Measurements from ENCODE around the gene IGSF21.

IGSF21 gene

DNA sequence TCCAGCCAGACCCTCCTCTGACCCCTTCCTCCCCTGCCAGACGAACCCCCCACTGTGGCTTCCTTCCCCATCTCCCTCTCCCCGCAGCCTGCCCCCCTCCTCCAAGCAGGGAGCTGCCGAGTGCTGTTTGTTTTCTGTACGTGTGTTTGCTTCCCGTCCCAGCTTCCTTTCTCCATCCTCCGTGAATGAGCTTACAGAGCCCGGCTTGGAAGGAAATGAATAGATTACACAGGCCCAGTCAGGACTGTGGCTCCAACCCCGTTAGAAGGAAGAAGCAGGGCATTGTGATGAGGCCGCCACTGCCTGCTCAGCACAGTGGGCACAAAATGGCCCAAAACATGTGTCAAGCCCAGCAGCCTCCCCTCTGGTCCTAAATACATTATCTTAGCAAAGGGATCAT lies 123.2 kb downstream of the IGSF21 start:
- no peak for DNase-seq

DNA sequence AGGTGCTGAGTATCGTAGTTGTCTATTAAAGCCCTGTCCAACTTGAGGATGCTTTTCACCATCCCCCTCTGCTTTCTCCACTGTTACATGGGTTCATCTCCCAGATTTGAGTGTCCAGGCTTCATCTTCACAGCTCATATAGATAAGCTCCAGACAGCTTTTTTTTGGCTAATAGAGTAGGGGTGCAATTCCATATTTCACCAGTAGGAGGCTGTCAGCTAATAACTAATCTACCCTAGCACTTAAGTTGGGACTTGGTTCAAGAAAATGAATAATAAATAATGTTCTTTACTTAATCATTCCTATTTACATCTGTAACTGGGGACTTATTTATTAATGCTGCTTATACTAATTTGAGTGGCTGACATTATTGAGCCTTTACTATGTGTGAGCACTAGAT lies 124.5 kb downstream of the IGSF21 start:
- no peak for DNase-seq

DNA sequence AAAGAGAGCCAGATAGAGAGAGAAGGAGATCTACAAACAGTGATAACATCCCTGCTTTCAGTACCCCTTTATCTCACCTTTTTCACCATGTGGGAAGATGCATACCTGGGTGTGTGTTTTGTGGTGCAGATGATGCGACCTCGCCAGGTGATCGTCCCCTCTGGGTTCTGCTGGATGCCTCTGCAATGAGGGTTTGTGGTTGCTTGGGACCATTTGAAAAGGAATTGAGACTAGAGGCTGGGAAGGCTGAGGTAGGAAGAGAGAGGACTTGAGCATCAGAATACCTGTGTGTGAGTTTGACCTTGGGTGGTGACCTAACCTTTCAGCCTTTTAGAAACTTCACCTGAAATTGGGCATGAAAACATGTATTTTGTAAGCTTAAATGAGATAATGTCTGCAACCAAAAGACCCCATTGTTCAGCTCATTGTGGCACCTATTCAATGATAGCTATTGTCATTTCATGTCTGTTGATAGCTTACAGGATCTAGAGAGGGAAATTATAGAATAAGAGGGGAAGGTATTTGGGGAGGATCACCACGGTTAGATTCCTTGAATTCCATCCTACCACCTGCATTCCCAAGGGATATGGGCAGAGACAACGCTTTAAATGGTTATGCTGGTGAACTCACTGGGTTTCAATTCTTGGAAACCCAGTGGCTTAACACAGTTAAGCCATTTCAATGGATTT lies 125.7 kb downstream of the IGSF21 start:
- DNase-seq: no peak

DNA sequence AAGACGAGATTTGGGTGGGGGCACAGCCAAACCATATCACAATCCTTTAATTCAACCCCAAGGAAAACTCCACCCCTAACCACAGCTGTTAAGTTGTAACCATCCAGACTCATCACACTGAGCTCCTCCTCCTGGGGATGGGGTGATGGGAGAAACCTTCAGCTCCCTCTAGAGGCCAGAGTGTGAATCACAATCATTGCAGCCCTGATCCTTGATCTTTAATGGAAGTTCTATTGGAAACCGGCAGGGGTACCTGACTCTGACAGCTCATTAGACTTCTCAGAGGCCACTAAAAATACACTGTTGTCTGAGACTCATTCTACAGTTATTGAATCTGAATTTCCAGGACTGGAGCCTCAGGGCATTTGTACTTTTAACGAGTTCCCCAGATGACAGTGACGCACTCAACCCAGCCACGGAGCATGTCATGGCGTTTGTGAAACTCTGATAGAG lies 127.2 kb downstream of the IGSF21 start:
- peak; percentile 31 for DNase-seq

DNA sequence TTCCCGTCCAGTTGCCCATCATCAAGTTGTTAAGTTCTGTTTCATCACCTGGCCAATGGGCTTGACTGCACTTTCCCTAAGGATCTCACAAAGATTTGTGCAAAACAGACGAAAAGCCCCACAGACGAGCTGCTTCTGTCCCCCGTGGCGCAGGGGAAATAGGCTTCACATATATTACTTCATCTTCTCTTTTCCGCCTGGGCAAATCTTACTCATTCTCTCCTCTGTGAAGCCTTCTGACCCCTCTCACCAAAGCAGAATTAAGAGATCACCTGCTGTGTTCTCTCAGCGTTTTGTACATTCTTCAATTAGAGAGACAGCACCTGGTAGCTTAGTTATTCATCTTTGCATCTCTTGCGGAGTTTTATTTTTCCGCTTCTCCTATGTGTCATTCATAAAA lies 129.8 kb downstream of the IGSF21 start:
- DNase-seq: no peak

DNA sequence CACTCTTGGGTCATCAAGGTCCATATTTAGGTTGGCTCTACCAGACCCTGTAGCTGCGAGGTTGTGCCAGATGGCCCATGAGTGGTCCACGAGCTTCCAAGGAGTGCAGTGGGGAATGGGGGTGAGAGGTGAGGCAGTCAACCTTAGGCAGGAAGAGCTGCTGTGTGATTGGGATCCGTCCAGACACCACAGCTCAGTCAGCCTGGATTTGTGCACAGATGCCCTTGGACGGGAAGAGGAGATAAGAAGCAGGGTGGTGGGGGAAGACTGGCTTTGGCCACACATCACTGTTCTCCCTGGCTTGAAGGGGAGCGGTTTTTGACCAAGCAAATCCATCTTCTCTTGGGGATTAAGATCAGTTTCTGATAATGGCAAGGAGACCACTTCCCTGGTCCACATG lies 130.6 kb downstream of the IGSF21 start:
- no peak for DNase-seq

DNA sequence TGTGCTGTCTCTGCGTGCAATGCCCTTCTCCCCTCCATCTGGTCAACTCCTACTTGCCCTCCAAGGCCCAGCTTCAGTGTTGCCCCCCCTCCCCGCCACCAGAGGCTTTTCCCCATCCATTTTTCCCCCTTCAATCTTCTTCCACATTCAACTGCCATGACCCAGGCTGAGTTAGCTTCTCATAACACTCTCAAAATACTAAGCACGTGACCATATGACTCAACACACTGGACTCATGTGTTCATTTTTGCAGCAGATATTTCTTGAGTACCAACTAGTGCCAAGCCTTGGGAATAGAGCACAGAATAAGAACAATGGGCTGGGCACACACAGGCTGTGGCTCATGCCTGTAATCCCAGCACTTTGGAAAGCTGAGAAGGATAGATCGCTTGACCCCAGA lies 132.1 kb downstream of the IGSF21 start:
- no peak for DNase-seq

DNA sequence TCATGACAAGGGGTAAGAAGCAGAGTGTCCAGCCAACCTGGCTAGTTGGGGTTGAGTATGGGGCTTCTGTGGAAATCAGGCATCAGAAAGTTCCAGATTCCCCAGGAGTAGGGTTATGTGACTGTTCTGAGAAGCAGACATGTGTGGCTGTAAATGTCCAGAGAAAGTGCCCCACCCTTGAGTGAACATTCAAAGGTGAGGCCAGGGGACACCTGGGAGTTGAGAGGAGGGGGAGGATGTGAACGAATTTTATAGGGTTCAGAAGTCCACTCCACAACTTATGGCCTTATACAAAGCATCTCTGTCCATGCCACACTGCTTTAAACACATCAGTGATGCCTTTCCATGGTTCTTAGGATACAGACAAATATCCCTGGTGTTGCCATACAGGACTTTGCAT lies 133.3 kb downstream of the IGSF21 start:
- no peak for DNase-seq

DNA sequence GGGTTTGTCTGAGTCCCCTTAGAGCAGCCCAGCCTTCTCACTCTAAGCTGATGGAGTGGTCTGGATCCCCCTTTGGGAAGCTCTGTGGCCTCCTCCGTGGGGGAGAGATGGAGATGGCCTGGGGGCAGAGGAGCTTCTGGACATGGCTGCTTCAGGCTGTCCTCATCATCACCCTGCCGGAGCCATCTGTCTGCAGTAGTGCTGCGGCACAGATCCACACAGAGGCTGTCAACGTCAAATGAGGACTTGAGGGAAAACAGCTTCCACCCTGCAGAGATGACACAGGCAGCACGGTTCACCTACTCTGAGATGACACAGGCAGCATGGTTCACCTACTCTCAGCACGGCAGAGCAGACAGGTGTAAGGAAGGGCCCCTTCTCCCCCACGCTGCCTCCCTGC lies 134.3 kb downstream of the IGSF21 start:
- DNase-seq: no peak

DNA sequence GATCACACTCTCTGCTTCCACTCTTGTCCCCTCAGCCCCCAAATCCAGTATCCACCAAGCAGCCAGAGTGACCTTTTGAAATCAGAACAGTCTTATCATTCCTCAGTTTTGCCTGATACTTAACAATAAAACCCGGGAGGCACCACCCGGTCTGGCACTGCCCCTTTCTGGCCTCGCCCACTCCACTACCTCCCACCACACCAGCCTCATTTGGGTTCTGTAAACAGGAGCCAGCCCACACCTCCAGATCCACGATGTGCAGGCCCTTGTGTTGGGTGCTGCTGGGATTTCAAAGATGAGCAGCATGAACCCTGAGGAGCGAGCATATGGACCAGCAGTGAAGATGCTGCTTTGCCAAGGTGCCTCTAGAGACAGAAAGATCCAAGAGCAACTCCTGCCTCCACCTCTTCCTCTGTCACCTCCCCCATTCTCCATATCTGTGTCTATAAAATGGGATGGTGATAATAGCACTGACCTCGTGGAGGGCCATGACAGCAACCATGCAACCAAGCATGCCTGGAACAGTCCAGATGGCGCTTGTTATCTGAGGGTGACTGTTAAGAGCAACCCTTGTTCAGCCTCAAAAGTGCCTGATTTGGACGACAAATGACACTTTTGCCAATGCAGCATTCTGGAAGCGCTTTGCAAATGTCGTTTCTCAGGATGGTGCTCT lies 136.0 kb downstream of the IGSF21 start:
- DNase-seq: no peak

DNA sequence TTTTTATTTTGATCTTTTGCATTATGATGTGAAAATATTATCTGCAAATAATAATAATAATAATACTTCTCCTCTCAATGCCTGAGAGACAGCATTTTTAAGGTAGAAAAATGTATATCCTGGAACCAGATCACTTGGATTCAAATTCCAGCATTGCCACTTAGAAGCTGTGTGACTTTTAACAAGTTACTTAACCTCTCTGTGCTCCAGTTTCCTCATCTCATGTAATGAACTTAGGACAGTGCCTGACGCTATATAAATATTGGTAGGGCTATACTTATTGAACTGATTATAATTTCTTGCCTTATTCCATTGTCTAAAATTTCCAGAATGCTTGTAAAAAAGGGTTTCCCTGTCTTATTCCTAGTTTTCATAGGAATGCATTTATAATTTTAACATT lies 137.2 kb downstream of the IGSF21 start:
- no peak for DNase-seq

DNA sequence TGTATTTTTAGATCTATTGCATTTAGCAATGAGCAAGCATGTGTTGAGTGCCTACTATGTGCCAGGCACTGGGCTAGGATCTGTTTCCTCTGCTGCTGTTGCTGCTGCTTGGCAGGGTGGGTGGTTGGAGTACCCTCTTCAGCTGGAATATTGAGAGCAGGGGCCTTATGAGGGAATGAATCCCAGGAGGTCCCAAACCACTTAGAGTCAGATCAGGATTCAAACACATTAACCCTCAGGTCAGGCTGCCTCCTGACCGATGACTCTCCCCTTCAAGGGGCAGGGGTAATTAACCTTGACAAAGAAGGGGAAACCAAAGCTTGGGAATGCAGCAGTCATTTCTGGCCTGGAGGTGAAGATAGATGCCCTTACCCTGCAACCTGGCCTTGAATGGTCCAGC lies 138.0 kb downstream of the IGSF21 start:
- DNase-seq: no peak

DNA sequence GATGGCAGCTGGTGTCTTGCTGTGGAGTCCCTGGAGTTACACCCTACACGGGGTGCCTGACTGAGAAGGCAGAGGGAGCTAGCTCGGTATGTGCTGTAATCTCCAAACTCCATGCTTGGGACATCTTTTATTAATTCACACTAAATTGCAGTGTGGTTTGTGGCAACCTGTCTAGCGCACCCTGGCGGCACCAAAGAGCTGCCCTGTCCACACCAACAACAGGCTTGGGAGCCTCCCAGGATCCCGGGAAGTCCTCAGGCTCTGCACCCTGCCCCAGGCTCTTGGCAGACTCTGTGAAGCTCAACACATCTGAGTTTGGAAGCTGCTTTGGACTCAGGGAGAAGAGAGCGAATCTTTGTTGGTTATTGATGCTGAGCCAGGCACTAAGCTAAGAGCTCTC lies 138.9 kb downstream of the IGSF21 start:
- no peak for DNase-seq

DNA sequence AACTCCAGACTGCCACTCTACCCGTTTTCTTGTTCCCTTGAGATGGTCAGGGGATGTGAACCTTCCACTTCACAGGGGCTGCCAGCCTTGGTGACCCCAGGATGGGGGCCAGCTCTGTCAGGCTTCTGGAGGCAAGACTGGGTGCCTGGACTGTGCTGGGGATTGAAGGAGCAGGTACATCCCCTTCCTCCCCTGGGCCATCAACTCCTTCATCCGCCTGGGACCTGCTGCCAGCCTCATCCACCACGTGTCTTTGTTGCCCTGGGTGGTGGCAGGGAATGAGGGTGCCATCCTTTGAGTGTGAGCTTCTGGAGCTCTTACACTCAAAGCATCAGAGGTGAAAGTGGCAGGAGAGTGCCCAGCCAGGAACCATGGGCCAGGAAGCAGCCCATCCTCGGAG lies 139.6 kb downstream of the IGSF21 start:
- DNase-seq: no peak

DNA sequence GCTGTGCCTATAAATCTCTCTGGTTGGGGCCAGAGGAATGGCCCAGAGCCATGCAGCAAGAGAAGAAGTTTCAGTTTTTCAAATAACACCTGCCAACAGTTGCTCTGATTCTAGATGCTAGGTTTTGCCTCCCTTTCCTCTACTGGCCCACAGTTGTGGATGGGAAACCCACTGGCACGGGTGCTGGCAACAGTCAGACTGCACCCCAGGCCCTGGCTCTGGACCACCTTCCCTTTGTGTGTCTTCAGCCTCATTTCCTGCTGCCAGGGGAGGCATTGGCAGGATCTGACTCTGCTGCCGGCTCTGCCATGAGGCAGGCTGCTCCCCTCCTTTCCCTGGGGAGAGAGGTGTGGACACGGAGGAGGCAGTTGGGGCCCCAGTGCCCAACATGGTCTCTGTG lies 142.0 kb downstream of the IGSF21 start:
- no peak for DNase-seq

DNA sequence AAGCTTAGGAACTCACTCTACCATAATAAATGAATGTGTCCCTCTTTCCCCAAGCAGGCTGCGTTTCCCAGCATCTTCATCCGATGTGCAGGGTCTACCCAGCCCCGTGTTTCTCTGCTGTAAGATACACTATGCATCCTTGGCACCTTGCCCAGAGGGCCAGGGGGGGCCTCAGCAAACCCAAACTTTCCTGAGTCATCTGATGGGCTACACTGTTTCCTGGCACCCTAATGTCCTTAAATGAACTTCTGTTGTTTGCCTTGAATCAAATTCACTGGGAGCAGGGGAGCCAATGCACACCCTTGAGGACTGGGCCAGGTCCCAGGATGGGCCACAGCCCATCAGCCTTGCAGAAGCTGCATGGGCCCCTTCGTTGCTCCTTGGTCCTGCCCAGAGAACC lies 145.5 kb downstream of the IGSF21 start:
- no peak for DNase-seq

DNA sequence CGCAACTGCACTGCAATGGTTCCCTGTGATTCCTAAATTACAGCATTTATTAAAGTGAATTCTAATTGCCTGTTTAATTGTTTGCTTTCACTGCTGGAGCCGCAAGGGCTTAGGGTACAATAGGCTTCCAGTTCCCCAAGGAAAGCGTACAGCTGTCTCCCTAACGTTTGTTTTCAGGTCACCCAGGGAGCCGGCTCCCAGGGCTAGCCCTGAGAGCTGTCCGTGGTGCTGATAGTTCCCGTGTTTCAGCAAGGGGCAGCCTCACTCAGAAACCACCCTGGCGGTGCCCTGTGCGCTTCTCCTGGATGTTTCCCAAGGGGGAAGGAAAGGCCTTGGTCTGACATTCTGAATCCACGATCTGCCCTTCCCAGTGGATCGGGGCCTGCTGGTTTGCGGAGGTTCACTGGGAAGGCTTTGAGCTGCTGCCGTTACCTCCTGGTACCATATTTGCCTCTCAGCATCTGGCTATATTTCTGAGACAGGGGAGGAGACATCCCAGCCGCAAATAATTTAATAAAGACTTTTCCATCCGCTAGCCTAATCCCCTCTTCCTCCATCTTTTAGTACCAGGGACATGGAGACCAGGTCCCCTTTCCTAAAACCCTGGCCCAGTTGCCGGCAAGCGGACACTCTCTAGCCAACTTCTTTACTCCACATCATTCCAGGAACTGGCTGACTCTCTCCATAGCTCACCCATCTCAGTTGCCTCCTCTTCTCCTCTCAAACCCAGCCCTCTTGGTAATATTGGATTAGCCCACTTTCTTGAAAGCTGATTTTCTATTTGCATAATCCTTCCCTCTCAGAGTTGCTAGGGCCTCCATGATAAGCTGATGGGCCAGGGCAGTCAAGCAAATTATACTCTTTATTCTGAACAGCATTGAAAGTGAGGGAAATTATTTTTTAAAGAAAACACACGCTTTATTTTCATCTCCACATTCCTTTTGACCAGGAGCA lies 149.0 kb downstream of the IGSF21 start:
- DNase-seq: peak; percentile 29

DNA sequence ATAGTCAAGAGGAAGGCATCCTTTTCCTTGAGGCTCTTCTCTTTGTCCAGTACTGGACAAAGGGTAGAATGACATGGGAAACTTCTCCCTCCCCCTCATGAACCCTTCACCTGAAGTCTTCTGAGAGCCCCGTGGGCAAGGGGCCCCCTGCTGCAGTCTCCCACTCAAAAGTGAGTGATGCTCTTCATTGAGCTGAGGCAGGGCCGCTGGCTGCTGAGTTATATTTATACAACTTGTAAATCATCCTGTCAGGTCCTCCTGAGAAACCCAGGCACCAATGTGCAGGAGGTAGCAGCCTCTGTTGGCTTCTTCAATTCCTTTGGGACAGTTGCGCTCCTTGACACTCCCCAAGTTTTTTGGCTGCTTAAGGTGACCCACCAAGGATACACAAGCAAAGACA lies 150.2 kb downstream of the IGSF21 start:
- no peak for DNase-seq

DNA sequence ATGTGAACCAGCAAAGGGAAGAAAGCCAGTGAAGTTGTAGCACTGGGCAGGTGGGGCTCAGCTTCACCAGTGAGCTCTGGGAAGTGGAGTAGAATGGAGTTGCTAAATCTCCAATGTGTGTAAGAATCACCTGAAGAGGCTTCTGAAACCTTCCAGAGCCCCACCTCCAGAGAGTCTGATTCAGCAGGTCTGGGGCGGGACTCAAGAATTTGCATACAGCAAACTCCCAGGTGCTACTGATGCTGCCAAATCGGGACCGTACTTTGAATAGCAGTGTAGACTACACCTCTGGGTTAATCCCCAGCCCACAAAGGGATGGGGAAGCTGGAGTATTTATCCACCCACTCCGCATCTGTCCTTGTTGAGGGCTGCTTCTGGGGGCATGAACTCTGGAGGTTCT lies 154.3 kb downstream of the IGSF21 start:
- no peak for DNase-seq

DNA sequence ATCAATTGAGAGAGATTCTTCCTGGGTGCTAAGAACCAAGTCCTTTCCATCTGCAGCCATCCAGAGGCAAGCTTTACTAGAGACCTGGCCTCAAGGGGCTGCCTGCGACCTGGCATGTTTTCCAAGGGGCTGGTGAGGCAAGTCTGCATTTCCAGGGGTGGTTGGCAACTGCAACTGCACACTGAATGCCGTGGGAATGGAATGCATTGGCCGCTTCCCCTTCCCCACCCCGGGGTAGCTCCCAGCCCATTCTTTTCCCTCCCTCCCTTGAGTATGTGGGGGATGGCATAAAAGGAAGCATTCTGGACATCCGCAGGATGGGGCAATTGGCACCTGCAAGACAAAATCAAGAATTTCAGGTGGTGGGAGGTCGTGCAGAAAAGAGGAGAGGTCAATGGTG lies 155.1 kb downstream of the IGSF21 start:
- DNase-seq: no peak

DNA sequence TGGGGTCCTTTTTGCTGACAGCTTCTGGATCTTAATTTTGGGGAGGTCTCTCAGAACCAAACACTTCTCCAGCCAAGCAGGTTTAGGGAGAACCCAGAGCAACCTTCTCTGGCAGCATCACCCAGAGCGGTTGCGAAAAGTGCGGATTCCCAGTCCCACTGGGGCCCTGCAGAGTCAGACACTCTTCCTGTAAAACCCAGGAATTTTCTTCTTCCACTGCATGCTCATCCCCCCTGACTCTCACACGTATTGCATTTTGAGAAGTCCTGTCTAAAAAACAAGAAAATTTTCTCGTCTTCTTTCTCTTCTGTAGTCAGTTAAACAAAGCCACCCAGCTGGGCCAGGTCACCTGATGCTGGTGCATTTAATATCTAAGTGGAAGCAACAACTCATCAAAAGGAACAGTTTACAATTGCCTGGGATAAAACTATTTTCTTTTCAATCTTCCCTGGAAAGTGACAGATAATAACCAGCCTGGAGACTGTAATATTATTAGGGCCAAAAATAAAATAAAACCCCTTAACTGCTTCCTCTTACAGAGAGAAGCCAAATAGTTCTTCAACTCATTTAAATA lies 156.0 kb downstream of the IGSF21 start:
- no peak for DNase-seq

DNA sequence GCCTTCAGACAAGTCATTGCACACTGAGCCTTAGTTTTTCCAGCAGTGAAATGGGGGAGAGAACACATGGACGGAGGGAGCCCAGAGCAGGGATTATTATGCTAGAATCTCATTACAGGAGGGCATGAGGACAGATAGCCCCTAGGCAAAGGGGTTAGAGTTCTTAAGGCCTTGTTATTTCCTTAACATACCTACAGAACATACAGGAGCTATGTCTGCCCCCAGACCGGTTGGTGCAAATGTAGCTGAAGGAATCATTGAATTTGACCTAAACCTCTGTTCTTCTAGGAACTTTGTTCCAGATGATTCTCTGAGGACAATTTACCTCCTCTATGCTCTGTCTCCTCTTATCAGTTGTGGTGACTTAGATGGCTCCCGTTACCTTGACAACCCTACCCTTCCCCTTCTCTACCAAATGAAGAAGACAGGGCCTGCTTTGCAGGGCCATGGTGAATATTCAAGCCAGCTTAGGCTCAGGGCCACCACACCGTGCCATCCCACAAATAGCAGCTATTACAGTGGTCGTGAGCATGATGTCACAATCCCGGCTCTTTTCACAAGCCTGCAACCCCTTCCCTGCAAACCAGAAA lies 156.9 kb downstream of the IGSF21 start:
- no peak for DNase-seq

DNA sequence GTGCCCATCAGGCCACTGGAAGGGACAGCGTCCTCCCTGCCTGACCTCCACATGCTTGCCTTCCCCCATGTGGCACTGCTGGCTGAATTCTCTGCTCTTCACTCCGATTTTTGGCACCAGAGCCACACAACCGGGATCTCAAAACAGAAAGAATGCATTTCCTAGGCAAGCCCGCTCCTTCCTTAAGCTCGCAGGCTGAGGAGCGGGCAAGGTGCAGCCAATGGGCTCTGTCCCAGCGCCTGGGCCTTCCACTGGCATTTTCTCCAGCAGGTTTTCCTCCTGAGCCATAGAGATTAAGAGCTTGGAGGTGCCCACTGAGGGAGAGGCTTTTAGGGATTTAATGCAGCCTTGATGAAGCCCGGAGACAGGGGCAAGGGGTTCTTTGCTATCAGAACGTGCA lies 158.0 kb downstream of the IGSF21 start:
- no peak for DNase-seq

Measured in fibroblast of skin of abdomen (primary cell).